Neural cell (in vitro differentiated cells): ENCODE data around the gene CES4A. TPM values are rescaled to one million over a fixed set of nuclear protein-coding genes. Genes with fewer than 3 reads are reported as not detected.

Experiments used
- H2AFZ ChIP-seq: fragments of 200-600, 300-800 bp; sonication (generic), shearing (Covaris generic); 2 replicates; pipeline ENCODE4 v1.6.0; 2014; ENCODE audit warnings: low read depth, mild to moderate bottlenecking, antibody characterized with exemption, low read length, moderate library complexity
- H3F3A ChIP-seq: fragments of 200-600 bp; shearing (Covaris generic); 2 replicates; pipeline ENCODE4 v1.6.1; 2016; ENCODE audit warnings: mild to moderate bottlenecking, moderate library complexity, mixed read lengths, antibody characterized with exemption, low read length; ENCODE audit not compliant: insufficient read depth, poor library complexity, severe bottlenecking
- H3K27ac ChIP-seq: fragments of 200-600, 300-800 bp; sonication (generic), shearing (Covaris generic); 2 replicates; pipeline ENCODE4 v1.5.1; 2014; ENCODE audit warnings: mild to moderate bottlenecking, low read length, moderate library complexity
- H3K27me3 ChIP-seq: fragments of 300-800, 200-600 bp; sonication (generic), shearing (Covaris generic); 2 replicates; pipeline ENCODE4 v1.6.0; 2014; ENCODE audit warnings: mild to moderate bottlenecking, low read depth, low read length, moderate library complexity; ENCODE audit not compliant: insufficient read depth
- H3K36me3 ChIP-seq: fragments of 300-800, 200-600 bp; sonication (generic), shearing (Covaris generic); 2 replicates; pipeline ENCODE4 v1.5.1; 2014; ENCODE audit warnings: mild to moderate bottlenecking, antibody characterized with exemption, low read length, moderate library complexity; ENCODE audit not compliant: insufficient read depth
- H3K4me2 ChIP-seq: fragments of 300-800, 200-600 bp; sonication (generic), shearing (Covaris generic); 2 replicates; pipeline ENCODE4 v1.6.0; 2014; ENCODE audit warnings: mild to moderate bottlenecking, low read length
- H3K4me3 ChIP-seq: fragments of 300-800, 200-600 bp; sonication (generic), shearing (Covaris generic); 2 replicates; pipeline ENCODE4 v1.5.1; 2014; ENCODE audit warnings: mild to moderate bottlenecking, low read length, moderate library complexity
- H3K79me2 ChIP-seq: fragments of 200-600 bp; shearing (Covaris generic); replicated peaks from 2 replicates; pipeline ENCODE4 v1.6.0; 2014; ENCODE audit warnings: mild to moderate bottlenecking, low read length, moderate library complexity; ENCODE audit not compliant: insufficient read depth
- H3K9ac ChIP-seq: fragments of 300-800, 200-600 bp; sonication (generic), shearing (Covaris generic); 2 replicates; pipeline ENCODE4 v1.6.1; 2016; ENCODE audit warnings: mild to moderate bottlenecking, low read length, mixed read lengths
- H3K9me2 ChIP-seq: fragments of 200-600 bp; shearing (Covaris generic); 2 replicates; pipeline ENCODE4 v1.6.1; 2016; ENCODE audit warnings: mild to moderate bottlenecking, low read length, mixed read lengths; ENCODE audit not compliant: insufficient read depth
- H3K9me3 ChIP-seq: fragments of 200-600, 300-800 bp; sonication (generic), shearing (Covaris generic); 2 replicates; pipeline ENCODE4 v1.6.1; 2016; ENCODE audit warnings: mild to moderate bottlenecking, mixed run types, low read length, moderate library complexity, mixed read lengths
- H4K20me1 ChIP-seq: fragments of 200-600 bp; shearing (Covaris generic); 2 replicates; pipeline ENCODE4 v1.6.1; 2016; ENCODE audit warnings: mild to moderate bottlenecking, mixed run types; ENCODE audit not compliant: insufficient read depth
- EP300 ChIP-seq: fragments of 450-650 bp; conservative IDR thresholded peaks from 2 replicates; pipeline ENCODE4 v1.6.1; 2014; ENCODE audit warnings: antibody characterized with exemption, mild to moderate bottlenecking, moderate library complexity; ENCODE audit not compliant: poor library complexity, severe bottlenecking
- EZH2 ChIP-seq: fragments of 200-600, 300-800 bp; shearing (Covaris generic), sonication (generic); IDR thresholded peaks from 2 replicates; pipeline ENCODE4 v1.6.1; 2014; ENCODE audit warnings: antibody characterized with exemption, low read length, borderline replicate concordance, mild to moderate bottlenecking; ENCODE audit not compliant: insufficient read depth, poor library complexity, severe bottlenecking
- MXI1 ChIP-seq: fragments of 450-650 bp; conservative IDR thresholded peaks from 2 replicates; pipeline ENCODE4 v1.6.1; 2014; ENCODE audit warnings: antibody characterized with exemption, mild to moderate bottlenecking; ENCODE audit not compliant: poor library complexity, severe bottlenecking
- POLR2AphosphoS5 ChIP-seq: IDR thresholded peaks from 2 replicates; pipeline ENCODE4 v1.6.1; 2012
- RAD21 ChIP-seq: fragments of 450-650 bp; conservative IDR thresholded peaks from 2 replicates; pipeline ENCODE4 v1.6.1; 2014; ENCODE audit warnings: antibody characterized with exemption, mild to moderate bottlenecking, moderate library complexity
- SMC3 ChIP-seq: fragments of 450-650 bp; conservative IDR thresholded peaks from 2 replicates; pipeline ENCODE4 v1.6.1; 2014; ENCODE audit warnings: antibody characterized with exemption, mild to moderate bottlenecking, moderate library complexity; ENCODE audit not compliant: poor library complexity
- TAF1 ChIP-seq: IDR thresholded peaks from 2 replicates; pipeline ENCODE4 v1.6.1; 2012; ENCODE audit warnings: low read depth
- polyA plus RNA-seq: library from polyadenylated mRNA; depleted of rRNA; stranded (reverse); fragments of >200 nt; gene quantifications from 2 replicates; pipeline ENCODE4 v1.2.3, GENCODE V29; 2014
- TF ChIP-seq, protein P1 (sequence below): fragments of 450-650 bp; IDR thresholded peaks from 2 replicates; pipeline ENCODE4 v1.5.1; 2014; ENCODE audit warnings: antibody characterized with exemption, mild to moderate bottlenecking, moderate library complexity; ENCODE audit not compliant: poor library complexity, severe bottlenecking
- TF ChIP-seq, protein P2 (sequence below): IDR thresholded peaks from 2 replicates; pipeline ENCODE4 v1.6.1; 2012; ENCODE audit warnings: borderline replicate concordance

CES4A gene
- polyA plus RNA-seq, 1 donor from 2014 or later = 51.2 TPM

DNA sequence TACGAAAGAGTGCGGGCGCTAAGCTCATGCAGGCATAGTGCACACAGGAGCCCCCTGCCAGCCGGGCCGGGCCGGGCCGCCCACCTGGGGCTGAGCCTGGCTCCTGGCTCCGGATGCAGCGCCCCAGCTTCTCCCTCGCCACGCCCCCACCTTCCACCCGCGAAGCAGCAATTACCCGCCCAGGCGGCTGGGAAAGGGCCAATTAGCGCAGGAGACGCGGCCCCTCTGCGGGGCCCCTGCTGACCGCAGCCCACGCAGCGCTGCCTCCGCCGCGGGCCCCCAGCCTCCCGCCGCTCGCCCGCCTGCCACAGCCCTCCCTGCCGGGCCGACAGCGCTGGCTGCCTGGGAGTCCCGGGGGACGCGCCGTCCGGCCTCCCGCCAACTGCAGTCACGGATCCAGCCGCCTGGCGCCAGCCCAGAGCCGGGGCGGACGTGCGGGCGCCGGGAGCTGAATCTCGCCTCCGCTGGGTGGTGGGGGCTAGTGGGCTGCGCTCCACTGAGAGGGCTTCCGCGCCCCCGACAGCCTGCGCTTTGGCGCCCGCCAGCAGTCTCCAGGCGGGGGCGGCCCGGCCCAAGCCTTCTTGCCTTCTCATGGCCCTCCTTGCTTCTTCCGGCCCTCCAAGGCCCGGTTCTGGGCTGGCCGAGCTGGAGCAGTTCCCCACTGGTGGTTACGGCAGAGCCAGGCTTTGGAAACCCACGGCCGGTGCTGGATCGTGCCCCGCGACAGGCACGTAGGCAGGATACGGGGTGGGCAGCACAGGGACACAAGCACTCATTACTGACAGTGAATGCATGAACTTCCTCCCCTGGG, 25.6 kb downstream of the CES4A start:
- peaks cover 22% of the 10 kb centered on the region for H3K27me3 ChIP-seq
- no peaks in the 10 kb centered on the region for H3K9me3 ChIP-seq
- H3K9me2 ChIP-seq = no peaks in the 10 kb centered on the region
- H3F3A ChIP-seq = no peaks in the 10 kb centered on the region
- H3K36me3 ChIP-seq = no peaks in the 10 kb centered on the region
- peak overlapping the region; percentile 58 for H3K4me3 ChIP-seq
- peak overlapping the region; percentile 20 for H3K9ac ChIP-seq
- no peak for TF ChIP-seq POLR2AphosphoS5
- no peak for TF ChIP-seq EZH2
- TF ChIP-seq TAF1 = no peak
- TF ChIP-seq, protein P1, sequence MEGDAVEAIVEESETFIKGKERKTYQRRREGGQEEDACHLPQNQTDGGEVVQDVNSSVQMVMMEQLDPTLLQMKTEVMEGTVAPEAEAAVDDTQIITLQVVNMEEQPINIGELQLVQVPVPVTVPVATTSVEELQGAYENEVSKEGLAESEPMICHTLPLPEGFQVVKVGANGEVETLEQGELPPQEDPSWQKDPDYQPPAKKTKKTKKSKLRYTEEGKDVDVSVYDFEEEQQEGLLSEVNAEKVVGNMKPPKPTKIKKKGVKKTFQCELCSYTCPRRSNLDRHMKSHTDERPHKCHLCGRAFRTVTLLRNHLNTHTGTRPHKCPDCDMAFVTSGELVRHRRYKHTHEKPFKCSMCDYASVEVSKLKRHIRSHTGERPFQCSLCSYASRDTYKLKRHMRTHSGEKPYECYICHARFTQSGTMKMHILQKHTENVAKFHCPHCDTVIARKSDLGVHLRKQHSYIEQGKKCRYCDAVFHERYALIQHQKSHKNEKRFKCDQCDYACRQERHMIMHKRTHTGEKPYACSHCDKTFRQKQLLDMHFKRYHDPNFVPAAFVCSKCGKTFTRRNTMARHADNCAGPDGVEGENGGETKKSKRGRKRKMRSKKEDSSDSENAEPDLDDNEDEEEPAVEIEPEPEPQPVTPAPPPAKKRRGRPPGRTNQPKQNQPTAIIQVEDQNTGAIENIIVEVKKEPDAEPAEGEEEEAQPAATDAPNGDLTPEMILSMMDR = peak; percentile 50
- TF ChIP-seq RAD21 = no peak
- H3K4me2 ChIP-seq = no peak overlapping the region
- H4K20me1 ChIP-seq = no peaks in the 10 kb centered on the region
- H3K79me2 ChIP-seq = no peaks in the 10 kb centered on the region
- no peak overlapping the region for H3K27ac ChIP-seq
- H2AFZ ChIP-seq = no peak overlapping the region

DNA sequence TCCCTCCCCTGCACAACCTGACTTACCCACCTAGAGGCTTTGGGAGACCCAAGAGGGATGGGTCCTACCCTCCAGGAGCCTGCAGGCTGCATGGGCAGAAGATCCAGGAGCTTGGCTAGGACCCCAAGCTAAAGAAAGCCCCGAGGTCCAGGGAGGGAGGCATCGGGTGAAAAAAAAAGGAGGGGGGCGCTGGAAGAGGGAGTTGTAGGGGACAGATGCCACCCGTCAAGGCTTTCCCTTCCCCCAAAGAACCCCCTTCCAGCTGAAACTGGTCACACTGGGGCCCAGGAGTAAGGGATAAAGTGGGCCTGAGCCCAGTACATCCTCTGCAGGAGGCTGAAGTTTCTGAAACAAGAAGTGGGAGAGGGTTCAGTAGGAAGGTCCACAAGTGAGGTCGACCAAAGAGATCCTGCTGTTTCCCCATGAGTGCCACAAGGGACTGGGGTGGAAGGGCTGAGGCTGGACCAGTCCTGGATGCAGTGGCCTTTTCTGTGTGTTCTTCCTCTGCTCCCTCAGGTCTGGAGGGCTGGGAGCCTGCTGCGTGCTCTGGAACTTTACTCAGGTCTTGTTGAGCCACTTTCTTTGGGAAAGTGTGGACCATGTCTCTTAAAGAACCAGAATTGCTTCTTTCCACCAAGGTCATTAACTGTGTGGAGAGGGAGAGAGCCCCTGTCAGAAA, 26.4 kb downstream of the CES4A start:
- Histone ChIP-seq H3K4me3 (peak overlapping the region; percentile 58), H3K9me3 (no peaks in the 10 kb centered on the region), H3K9me2 (no peaks in the 10 kb centered on the region), H3K36me3 (no peaks in the 10 kb centered on the region), H3F3A (no peaks in the 10 kb centered on the region), H4K20me1 (no peaks in the 10 kb centered on the region), H3K9ac (no peak overlapping the region), H3K27ac (no peak overlapping the region), H3K79me2 (no peaks in the 10 kb centered on the region), H3K4me2 (no peak overlapping the region), H2AFZ (no peak overlapping the region), H3K27me3 (peaks cover 22% of the 10 kb centered on the region)
- no peak for TF ChIP-seq MXI1

DNA sequence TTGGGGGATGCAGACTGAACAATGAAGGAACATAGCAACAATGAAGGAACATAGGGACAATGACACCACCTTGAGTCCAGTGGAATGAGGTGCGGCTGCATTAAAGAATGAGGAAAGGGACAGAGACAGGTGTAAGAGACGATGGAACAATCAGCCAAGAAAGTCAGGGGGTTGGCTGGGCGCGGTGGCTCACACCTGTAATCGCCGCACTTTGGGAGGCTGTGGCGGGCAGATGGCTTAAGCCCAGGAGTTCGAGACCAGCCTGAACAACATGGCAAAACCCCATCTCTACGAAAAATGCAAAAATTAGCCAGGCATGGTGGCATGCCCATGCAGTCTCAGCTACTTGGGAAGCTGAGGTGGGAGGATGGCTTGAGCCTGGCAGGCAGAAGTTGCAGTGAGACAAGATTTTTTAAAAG, 26.9 kb downstream of the CES4A start:
- no peak overlapping the region for H3K27ac ChIP-seq
- TF ChIP-seq POLR2AphosphoS5 = no peak
- TF ChIP-seq, protein P2, sequence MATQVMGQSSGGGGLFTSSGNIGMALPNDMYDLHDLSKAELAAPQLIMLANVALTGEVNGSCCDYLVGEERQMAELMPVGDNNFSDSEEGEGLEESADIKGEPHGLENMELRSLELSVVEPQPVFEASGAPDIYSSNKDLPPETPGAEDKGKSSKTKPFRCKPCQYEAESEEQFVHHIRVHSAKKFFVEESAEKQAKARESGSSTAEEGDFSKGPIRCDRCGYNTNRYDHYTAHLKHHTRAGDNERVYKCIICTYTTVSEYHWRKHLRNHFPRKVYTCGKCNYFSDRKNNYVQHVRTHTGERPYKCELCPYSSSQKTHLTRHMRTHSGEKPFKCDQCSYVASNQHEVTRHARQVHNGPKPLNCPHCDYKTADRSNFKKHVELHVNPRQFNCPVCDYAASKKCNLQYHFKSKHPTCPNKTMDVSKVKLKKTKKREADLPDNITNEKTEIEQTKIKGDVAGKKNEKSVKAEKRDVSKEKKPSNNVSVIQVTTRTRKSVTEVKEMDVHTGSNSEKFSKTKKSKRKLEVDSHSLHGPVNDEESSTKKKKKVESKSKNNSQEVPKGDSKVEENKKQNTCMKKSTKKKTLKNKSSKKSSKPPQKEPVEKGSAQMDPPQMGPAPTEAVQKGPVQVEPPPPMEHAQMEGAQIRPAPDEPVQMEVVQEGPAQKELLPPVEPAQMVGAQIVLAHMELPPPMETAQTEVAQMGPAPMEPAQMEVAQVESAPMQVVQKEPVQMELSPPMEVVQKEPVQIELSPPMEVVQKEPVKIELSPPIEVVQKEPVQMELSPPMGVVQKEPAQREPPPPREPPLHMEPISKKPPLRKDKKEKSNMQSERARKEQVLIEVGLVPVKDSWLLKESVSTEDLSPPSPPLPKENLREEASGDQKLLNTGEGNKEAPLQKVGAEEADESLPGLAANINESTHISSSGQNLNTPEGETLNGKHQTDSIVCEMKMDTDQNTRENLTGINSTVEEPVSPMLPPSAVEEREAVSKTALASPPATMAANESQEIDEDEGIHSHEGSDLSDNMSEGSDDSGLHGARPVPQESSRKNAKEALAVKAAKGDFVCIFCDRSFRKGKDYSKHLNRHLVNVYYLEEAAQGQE = no peak
- no peak for TF ChIP-seq EZH2
- TF ChIP-seq SMC3 = no peak
- TF ChIP-seq MXI1 = no peak
- TF ChIP-seq, protein P1 = no peak
- TF ChIP-seq TAF1 = no peak
- TF ChIP-seq EP300 = no peak
- TF ChIP-seq RAD21 = no peak
- H3K4me3 ChIP-seq = no peak overlapping the region
- no peaks in the 10 kb centered on the region for H4K20me1 ChIP-seq
- no peaks in the 10 kb centered on the region for H3K9me2 ChIP-seq
- H3K9ac ChIP-seq = no peak overlapping the region
- H3K9me3 ChIP-seq = no peaks in the 10 kb centered on the region
- no peaks in the 10 kb centered on the region for H3K79me2 ChIP-seq
- H3K36me3 ChIP-seq = no peaks in the 10 kb centered on the region
- H3K27me3 ChIP-seq = peaks cover 22% of the 10 kb centered on the region
- H2AFZ ChIP-seq = no peak overlapping the region
- H3F3A ChIP-seq = no peaks in the 10 kb centered on the region
- no peak overlapping the region for H3K4me2 ChIP-seq
